Smooth muscle cell (in vitro differentiated cells): ENCODE data around the gene NSD2. TPM values are rescaled to one million over a fixed set of nuclear protein-coding genes. Genes with fewer than 3 reads are reported as not detected.

Experiments used
- DNase-seq: peaks from one replicate; lab custom pipeline; 2025; ENCODE audit not compliant: unreplicated experiment; lab: John Stamatoyannopoulos, UW
- H2AFZ ChIP-seq: fragments of 200-600 bp; sonication (generic); 2 replicates; pipeline ENCODE4 v1.6.0; 2016; ENCODE audit warnings: antibody characterized with exemption, low read depth, mild to moderate bottlenecking
- H3F3A ChIP-seq: fragments of 200-600 bp; sonication (generic); 2 replicates; pipeline ENCODE4 v1.6.0; 2017; ENCODE audit warnings: antibody characterized with exemption, low read depth
- H3K27ac ChIP-seq: fragments of 200-600 bp; sonication (generic); 2 replicates; pipeline ENCODE4 v1.5.1; 2016; ENCODE audit warnings: low read depth, mild to moderate bottlenecking
- H3K27me3 ChIP-seq: fragments of 200-600 bp; sonication (generic); 2 replicates; pipeline ENCODE4 v1.6.1; 2016; ENCODE audit warnings: low read depth, mild to moderate bottlenecking
- H3K36me3 ChIP-seq: fragments of 200-600 bp; sonication (generic); 2 replicates; pipeline ENCODE4 v1.5.1; 2016; ENCODE audit warnings: low read depth
- H3K4me1 ChIP-seq: fragments of 200-600 bp; sonication (generic); 2 replicates; pipeline ENCODE4 v1.5.1; 2016; ENCODE audit warnings: low read depth
- H3K4me2 ChIP-seq: fragments of 200-600 bp; sonication (generic); 2 replicates; pipeline ENCODE4 v1.6.0; 2016; ENCODE audit warnings: mild to moderate bottlenecking
- H3K4me3 ChIP-seq: fragments of 200-600 bp; sonication (generic); 2 replicates; pipeline ENCODE4 v1.5.1; 2016; ENCODE audit warnings: mild to moderate bottlenecking
- H3K79me2 ChIP-seq: fragments of 200-600 bp; sonication (generic); 2 replicates; pipeline ENCODE4 v1.6.0; 2016; ENCODE audit warnings: low read depth, mild to moderate bottlenecking
- H3K9ac ChIP-seq: fragments of 200-600 bp; sonication (generic); 2 replicates; pipeline ENCODE4 v1.6.0; 2016; ENCODE audit warnings: low read depth
- H3K9me3 ChIP-seq: fragments of 200-600 bp; sonication (generic); replicated peaks from 2 replicates; pipeline ENCODE4 v1.5.1; 2016; ENCODE audit warnings: low read depth
- H4K20me1 ChIP-seq: fragments of 200-600 bp; sonication (generic); 2 replicates; pipeline ENCODE4 v1.6.0; 2016; ENCODE audit warnings: low read depth
- CTCF ChIP-seq: fragments of 200-600 bp; sonication (generic); IDR thresholded peaks from 2 replicates; pipeline ENCODE4 v1.5.1; 2017; ENCODE audit warnings: borderline replicate concordance, mild to moderate bottlenecking, antibody characterized with exemption; ENCODE audit not compliant: insufficient read depth, poor library complexity, severe bottlenecking
- WGBS: methylation state at CpG from one replicate; pipeline ENCODE4 v1.1.7; 2016; ENCODE audit warnings: low lambda C conversion rate; 5-methylcytosine and 5-hydroxymethylcytosine counted together
- polyA plus RNA-seq: library from polyadenylated mRNA; unstranded; fragments of >200 nt; fragmentation: Nextera tagmentation; extraction: Ambion mirVana; gene quantifications from 2 replicates; pipeline ENCODE4 v1.2.1, GENCODE V29; 2016
- total RNA-seq: library from RNA; depleted of rRNA; stranded (reverse); fragments of >200 nt; gene quantifications from 2 replicates; pipeline ENCODE4 v1.2.3, GENCODE V29; 2014

The NSD2 gene
- total and polyA plus RNA-seq, 2 experiments from 2014 or later: 13.0 to 15.0 TPM

DNA sequence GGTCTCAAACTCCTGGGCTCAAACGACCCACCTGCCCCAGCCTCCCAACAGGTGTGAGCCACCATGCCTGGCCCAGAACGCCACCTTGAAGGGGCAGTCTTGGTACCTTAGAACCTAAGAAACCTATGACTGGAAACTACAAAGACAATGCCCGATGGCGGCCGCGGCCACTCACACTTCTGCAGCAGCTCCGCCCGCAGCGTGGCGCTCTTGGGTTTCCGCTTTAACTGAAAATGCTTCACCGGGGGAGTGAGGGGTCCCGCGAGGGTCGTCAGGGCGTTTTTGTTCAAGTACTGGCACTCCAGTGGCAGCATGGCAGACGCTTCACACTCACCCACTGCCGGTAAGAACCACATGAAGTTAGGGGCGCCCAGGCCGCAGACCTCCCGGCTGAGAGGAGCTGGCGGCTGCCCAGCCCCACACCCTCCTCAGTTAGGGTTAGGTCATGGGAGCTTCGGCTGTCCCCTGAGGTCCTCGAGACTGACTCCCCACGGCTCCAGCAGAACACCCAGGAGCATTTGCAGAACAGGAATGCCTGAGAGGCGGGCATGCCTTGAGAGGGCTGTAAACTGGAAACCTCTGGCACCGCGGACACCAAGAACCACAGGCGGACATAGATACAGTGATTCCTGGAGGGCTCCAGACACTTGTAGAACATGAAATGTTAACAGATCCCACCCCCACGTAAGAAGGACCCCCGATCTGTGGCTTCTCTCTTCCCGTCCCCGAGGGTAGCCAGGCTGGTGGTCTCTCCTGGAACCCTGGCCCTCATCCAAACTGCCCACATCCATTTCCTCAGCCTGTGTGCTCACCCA, 118.5 kb downstream of the NSD2 start:
- Histone ChIP-seq H3K9ac (no peak overlapping the region), H3K36me3 (no peaks in the 10 kb centered on the region), H3K9me3 (no peaks in the 10 kb centered on the region), H3K27ac (no peak overlapping the region), H2AFZ (no peak overlapping the region), H3F3A (no peaks in the 10 kb centered on the region), H3K4me2 (no peak overlapping the region), H3K79me2 (peaks cover 28% of the 10 kb centered on the region), H3K27me3 (no peaks in the 10 kb centered on the region), H3K4me1 (no peaks in the 10 kb centered on the region), H4K20me1 (peaks cover 45% of the 10 kb centered on the region), H3K4me3 (no peak overlapping the region)
- no peak for DNase-seq
- TF ChIP-seq CTCF: no peak
- 97% methylated on average over 33 of the region's 33 CpGs for whole genome bisulfite sequencing

- no peak overlapping the region for H3K9ac ChIP-seq
- H3K27ac ChIP-seq: no peak overlapping the region
- peaks cover 34% of the 10 kb centered on the region for H3K79me2 ChIP-seq
- H3K4me2 ChIP-seq: no peak overlapping the region
- no peaks in the 10 kb centered on the region for H3K9me3 ChIP-seq
- no peak for TF ChIP-seq CTCF
- no peak overlapping the region for H3K4me3 ChIP-seq
- 95% methylated on average over 10 of the region's 10 CpGs for WGBS
- H3K36me3 ChIP-seq: no peaks in the 10 kb centered on the region
- H3F3A ChIP-seq: no peaks in the 10 kb centered on the region
- no peaks in the 10 kb centered on the region for H3K4me1 ChIP-seq
- DNase-seq: no peak
- no peak overlapping the region for H2AFZ ChIP-seq
- H3K27me3 ChIP-seq: no peaks in the 10 kb centered on the region
- H4K20me1 ChIP-seq: peaks cover 51% of the 10 kb centered on the region
Measured at GRCh38 chr4:1990348-1990645, 119.1 kb downstream of the NSD2 start.

- Histone ChIP-seq H3F3A (no peaks in the 10 kb centered on the region), H4K20me1 (peaks cover 55% of the 10 kb centered on the region), H3K4me2 (no peak overlapping the region), H3K9me3 (no peaks in the 10 kb centered on the region), H3K36me3 (no peaks in the 10 kb centered on the region), H3K4me3 (no peak overlapping the region), H2AFZ (no peak overlapping the region), H3K4me1 (no peaks in the 10 kb centered on the region), H3K27me3 (no peaks in the 10 kb centered on the region), H3K9ac (no peak overlapping the region), H3K79me2 (peaks cover 38% of the 10 kb centered on the region), H3K27ac (no peak overlapping the region)
- DNase-seq: no peak
- no peak for TF ChIP-seq CTCF
- WGBS: 99% methylated on average over 5 of the region's 5 CpGs
Measured at GRCh38 chr4:1990676-1991075, 119.5 kb downstream of the NSD2 start.

- no peaks in the 10 kb centered on the region for H3K9me3 ChIP-seq
- DNase-seq: no peak
- H3K4me1 ChIP-seq: no peaks in the 10 kb centered on the region
- no peak overlapping the region for H3K4me3 ChIP-seq
- no peak overlapping the region for H3K9ac ChIP-seq
- peaks cover 59% of the 10 kb centered on the region for H4K20me1 ChIP-seq
- no peak for TF ChIP-seq CTCF
- H3K36me3 ChIP-seq: no peaks in the 10 kb centered on the region
- H3K4me2 ChIP-seq: no peak overlapping the region
- no peak overlapping the region for H3K27ac ChIP-seq
- 97% methylated on average over 11 of the region's 11 CpGs for WGBS
- H3K79me2 ChIP-seq: peaks cover 42% of the 10 kb centered on the region
- no peaks in the 10 kb centered on the region for H3F3A ChIP-seq
- H2AFZ ChIP-seq: no peak overlapping the region
- H3K27me3 ChIP-seq: no peaks in the 10 kb centered on the region
Measured at GRCh38 chr4:1991087-1991486, 119.9 kb downstream of the NSD2 start.
